HG02840 (cell line): ENCODE data around the gene CWF19L2.
"Not testable (repeated sequence)": the region's sequence is repeated elsewhere in the genome, so short reads cannot be mapped to it uniquely, and the experiment has no call there.

Experiments used
- ATAC-seq: cut with Tn5 transposase; IDR thresholded peaks from one replicate; pipeline ENCODE4 v1.9.1; 2021; ENCODE audit warnings: mild to moderate bottlenecking, moderate library complexity, moderate number of reproducible peaks; ENCODE audit not compliant: unreplicated experiment, low FRiP score

CWF19L2 gene

GRCh38 chr11:107457558-107458271 lies at the start of gene CWF19L2:
CWF19L2 (minus strand) TSS chr11:107457825; CDS start chr11:107457816, 9 bp downstream.
- peak; percentile 99 for ATAC-seq

- ATAC-seq = no peak
Measured at GRCh38 chr11:107505647-107506225, 48.1 kb upstream of the CWF19L2 start.

- no peak for ATAC-seq
Measured at GRCh38 chr11:107504981-107505380, 47.4 kb upstream of the CWF19L2 start.

- ATAC-seq = no peak
Measured at GRCh38 chr11:107501713-107502112, 44.1 kb upstream of the CWF19L2 start.

- not testable (repeated sequence) for ATAC-seq
Measured at GRCh38 chr11:107497371-107497770, 39.7 kb upstream of the CWF19L2 start.

DNA sequence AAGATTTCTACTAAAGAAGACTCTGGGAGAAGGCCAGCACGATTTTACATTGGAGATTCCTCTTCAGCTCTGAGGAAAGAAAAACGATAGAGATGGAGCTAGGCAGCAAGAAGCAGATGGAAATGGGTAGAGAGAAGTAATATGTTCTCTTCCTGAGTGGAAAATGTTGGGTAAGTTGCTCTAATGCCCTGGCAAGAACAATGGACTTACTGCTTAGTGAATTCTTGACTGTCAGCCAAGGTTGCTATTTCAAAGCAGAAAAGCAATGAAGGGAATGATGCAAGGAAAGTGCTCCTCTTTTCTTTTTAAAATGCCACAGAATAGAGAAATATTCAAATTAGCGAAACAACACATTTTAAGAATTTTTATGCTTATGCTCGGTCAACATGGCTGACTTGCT lies 38.4 kb upstream of the CWF19L2 start:
- ATAC-seq = no peak

DNA sequence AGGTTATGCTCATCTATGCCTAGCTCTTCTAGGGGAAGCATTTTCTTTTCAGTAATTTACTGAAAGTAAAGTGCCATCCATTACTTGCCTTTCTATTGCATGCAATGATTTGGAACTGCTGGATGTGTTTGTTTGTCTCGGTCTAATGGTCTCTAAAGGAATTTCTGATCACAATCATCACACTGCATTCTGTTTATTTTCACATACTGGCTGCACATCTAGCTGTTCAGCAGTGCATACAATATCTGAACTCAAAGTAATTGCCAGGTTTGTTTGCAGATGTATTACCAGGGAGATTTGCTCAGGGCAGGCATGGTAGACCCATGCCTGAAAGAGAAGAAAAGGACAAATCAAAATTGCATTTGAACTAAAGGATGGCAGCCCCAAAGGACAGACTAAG lies 36.4 kb upstream of the CWF19L2 start:
- ATAC-seq = no peak

- ATAC-seq = no peak
Measured at GRCh38 chr11:107493117-107493516, 35.5 kb upstream of the CWF19L2 start.

DNA sequence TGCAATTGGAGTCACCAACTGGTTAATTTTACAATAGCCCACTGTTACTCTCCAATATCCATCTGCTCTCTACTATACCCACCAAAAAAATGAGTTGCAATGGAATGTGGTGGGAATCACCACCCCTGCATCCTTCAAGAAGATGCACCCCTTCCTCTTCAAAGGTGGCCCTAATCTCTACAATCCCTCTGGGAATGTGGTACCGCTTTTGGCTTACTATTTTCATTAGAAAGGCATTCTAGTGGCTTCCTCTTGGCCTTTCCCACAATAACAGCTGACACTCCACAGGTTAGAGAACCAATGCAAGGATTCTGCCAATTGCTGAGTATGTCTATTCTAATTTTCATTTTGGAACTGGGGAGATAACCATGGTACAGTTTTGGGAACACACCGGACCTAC lies 33.2 kb upstream of the CWF19L2 start:
- ATAC-seq = no peak

- no peak for ATAC-seq
Measured at GRCh38 chr11:107482234-107482633, 24.6 kb upstream of the CWF19L2 start.

DNA sequence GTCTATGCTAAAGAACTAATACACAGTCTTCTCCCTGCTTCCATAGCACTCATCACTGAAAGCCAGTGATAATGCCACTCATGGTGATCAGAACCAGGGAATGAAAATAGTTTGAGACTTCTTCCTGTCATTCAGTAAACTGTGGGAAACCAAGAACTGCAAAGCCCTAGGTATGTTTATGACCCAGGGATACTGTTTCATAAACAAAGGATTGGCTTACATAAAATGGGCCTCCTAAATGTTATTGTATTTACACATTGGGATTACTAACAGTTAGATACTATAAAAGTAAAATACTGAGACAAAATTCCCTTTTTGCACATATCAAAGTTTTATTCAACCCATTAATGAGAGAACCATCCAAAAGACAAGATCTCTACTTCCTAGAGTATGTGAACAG lies 21.3 kb upstream of the CWF19L2 start:
- ATAC-seq = no peak

DNA sequence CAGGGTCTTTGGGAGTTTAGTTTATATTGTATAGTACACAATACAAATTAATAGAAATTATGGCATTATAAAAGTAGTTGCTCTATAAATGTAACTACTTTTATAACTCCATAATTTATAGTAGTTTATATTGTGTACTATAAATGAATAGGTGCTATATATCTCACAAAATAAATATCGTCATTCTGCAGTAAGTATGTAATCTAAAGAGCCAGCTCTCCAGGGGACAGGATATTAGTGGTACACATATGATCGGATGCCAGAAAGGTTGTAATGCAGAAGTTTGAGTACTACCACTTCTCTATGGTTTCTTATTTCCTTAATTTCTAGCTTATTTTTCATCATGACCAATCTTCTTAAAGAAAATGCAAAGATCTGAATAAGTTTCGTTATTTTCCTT lies 20.2 kb upstream of the CWF19L2 start:
- ATAC-seq = no peak

GRCh38 chr11:107473792-107474191 lies 16.2 kb upstream of the CWF19L2 start:
- ATAC-seq = no peak

DNA sequence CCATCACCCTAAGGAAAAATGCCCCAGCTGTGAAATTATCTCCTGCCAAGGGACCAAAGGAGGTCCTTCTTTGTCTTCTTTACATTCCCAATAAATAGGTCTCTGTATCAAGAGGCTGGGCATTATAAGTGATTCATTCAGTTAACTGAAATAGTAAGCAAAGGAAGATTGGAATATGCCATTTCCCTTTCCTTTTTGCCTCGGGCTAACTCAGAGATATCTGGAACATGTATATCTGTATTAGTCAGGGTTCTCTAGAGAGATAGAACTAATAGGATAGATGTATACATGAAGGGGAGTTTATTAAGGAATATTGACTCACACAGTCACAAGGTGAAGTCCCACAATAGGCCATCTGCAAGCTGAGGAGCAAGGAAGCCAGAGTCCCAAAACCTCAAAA lies 15.3 kb upstream of the CWF19L2 start:
- ATAC-seq = no peak

- no peak for ATAC-seq
Measured at GRCh38 chr11:107468596-107468995, 11.0 kb upstream of the CWF19L2 start.

DNA sequence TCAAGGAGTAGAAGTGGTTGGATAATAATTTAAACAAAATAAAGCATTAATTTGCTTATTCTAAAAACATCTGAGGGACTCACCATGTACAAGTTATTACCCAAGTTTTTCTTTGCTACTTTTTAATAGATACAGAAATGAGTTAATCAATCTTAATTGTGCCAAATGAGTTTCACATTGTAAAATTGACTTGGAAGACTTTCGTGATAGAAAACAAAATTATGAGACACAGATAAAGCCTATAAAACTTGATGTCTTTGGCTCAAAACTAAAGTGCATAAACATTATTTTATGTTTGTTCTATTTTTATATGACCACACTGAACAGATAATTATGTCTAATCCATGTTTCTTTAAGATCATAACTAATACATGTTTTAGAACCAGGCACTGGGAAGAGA lies 10.1 kb upstream of the CWF19L2 start:
- ATAC-seq = no peak

GRCh38 chr11:107466275-107466866 lies 8.7 kb upstream of the CWF19L2 start:
- ATAC-seq = not testable (repeated sequence)

GRCh38 chr11:107457205-107457557 lies 444 bp downstream of the CWF19L2 start:
- peak; percentile 29 for ATAC-seq

GRCh38 chr11:107453594-107454286 lies 3.9 kb downstream of the CWF19L2 start:
- ATAC-seq = no peak

- ATAC-seq = no peak
Measured at GRCh38 chr11:107446822-107447431, 10.7 kb downstream of the CWF19L2 start.

GRCh38 chr11:107442715-107443215 lies 14.9 kb downstream of the CWF19L2 start:
- no peak for ATAC-seq
